Activated CD4-positive, alpha-beta memory T cell treated with anti-CD3 and anti-CD28 coated beads for 36 hours (primary cell): ENCODE measurements around the gene XPO1. TPM values are rescaled to one million over a fixed set of nuclear protein-coding genes. Genes with fewer than 3 reads are reported as not detected.
"Not testable (repeated sequence)": the region's sequence is repeated elsewhere in the genome, so short reads cannot be mapped to it uniquely, and the experiment has no call there.

Experiments
- CTCF ChIA-PET: fragments of 350-600 bp; sonication (Branson Sonifier 250); formaldehyde crosslinking; loops from one replicate; lab custom pipeline; 2021; ENCODE audit warnings: antibody characterized with exemption, inconsistent platforms; lab: Charles Lee
- POLR2A ChIA-PET: fragments of 350-600 bp; sonication (Branson Sonifier 250); formaldehyde crosslinking; loops from one replicate; lab custom pipeline; 2021; ENCODE audit warnings: antibody characterized with exemption; lab: Charles Lee
- DNase-seq: peaks from one replicate; pipeline ENCODE4 v3.0.0-alpha.2; 2020
- H3K27ac Mint-ChIP-seq: one replicate; pipeline ENCODE4 v1.8.0; 2021; ENCODE audit warnings: mixed read lengths
- H3K27me3 Mint-ChIP-seq: one replicate; pipeline ENCODE4 v1.8.0; 2021; ENCODE audit warnings: mixed read lengths
- H3K36me3 Mint-ChIP-seq: one replicate; pipeline ENCODE4 v1.8.0; 2021; ENCODE audit warnings: mixed read lengths
- H3K4me1 Mint-ChIP-seq: one replicate; pipeline ENCODE4 v1.8.0; 2021; ENCODE audit warnings: low read depth, mixed read lengths
- H3K4me3 Mint-ChIP-seq: one replicate; pipeline ENCODE4 v1.8.0; 2021; ENCODE audit warnings: mild to moderate bottlenecking, mixed read lengths
- H3K9me3 Mint-ChIP-seq: one replicate; pipeline ENCODE4 v1.8.0; 2021; ENCODE audit warnings: mixed read lengths
- intact Hi-C: fragments of 100-400 bp; cut with micrococcal nuclease; formaldehyde crosslinking; loops from one replicate; pipeline ENCODE4 v1.15.1; 2023
- total RNA-seq, 2 experiments: library from RNA; stranded (reverse); gene quantifications; one replicate each; pipeline ENCODE4 v1.2.3, GENCODE V29; 2021

XPO1 gene, protein sequence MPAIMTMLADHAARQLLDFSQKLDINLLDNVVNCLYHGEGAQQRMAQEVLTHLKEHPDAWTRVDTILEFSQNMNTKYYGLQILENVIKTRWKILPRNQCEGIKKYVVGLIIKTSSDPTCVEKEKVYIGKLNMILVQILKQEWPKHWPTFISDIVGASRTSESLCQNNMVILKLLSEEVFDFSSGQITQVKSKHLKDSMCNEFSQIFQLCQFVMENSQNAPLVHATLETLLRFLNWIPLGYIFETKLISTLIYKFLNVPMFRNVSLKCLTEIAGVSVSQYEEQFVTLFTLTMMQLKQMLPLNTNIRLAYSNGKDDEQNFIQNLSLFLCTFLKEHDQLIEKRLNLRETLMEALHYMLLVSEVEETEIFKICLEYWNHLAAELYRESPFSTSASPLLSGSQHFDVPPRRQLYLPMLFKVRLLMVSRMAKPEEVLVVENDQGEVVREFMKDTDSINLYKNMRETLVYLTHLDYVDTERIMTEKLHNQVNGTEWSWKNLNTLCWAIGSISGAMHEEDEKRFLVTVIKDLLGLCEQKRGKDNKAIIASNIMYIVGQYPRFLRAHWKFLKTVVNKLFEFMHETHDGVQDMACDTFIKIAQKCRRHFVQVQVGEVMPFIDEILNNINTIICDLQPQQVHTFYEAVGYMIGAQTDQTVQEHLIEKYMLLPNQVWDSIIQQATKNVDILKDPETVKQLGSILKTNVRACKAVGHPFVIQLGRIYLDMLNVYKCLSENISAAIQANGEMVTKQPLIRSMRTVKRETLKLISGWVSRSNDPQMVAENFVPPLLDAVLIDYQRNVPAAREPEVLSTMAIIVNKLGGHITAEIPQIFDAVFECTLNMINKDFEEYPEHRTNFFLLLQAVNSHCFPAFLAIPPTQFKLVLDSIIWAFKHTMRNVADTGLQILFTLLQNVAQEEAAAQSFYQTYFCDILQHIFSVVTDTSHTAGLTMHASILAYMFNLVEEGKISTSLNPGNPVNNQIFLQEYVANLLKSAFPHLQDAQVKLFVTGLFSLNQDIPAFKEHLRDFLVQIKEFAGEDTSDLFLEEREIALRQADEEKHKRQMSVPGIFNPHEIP (N-terminal part only)
- total RNA-seq = 100 to 1,000 TPM; 191 to 198 TPM

DNA sequence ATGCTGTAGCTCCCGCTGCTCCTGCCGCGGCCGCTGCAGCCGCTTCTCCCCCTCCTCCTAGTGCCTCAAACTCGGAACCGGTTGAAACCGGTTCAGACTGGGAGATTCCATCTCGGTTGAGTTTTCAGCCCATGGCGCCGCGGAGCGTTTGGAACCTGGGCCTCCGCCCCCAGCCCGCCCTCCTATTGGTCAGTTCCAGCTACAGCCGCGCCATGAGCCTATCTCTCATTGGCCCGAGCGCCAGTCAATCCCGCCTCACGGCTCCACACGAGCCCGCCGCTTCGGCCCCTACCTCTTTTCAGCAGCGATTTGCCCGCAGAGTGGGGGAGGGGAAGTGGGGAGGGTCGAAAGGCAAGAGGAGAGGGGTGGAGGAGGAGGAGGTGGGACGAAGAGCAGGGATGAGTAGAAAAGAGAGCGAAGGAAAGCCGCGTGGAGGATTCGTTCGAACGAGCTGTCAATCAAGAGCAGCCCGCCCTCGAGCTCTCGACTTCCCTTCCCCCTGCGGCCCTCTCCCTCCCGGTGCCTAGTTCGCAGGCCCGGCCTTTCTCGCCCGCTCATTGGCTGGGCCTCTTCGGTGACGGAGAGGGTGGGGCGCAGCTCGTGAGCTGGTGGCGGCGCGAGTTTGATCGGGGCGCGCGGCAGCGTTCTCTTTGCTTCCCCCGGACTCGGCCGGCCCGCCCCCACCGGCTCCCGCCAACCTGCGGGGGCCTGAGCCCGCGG, at the start of gene XPO1:
Gene XPO1 (minus strand): TSS at position 157 of the 720 bp plus-strand sequence. CDS start 4,459 bp downstream, outside the sequence.
- DNase-seq = peak; percentile 100
- H3K4me1 Mint-ChIP-seq = peaks cover 30% of the 10 kb centered on the region
- H3K27ac Mint-ChIP-seq = peak within 1 kb of the TSS; percentile 99
- H3K4me3 Mint-ChIP-seq = peak within 1 kb of the TSS; percentile 97
- peaks cover 13% of the 10 kb centered on the region for H3K36me3 Mint-ChIP-seq
- peaks cover 2% of the 10 kb centered on the region for H3K9me3 Mint-ChIP-seq
- peaks cover 3% of the 10 kb centered on the region for H3K27me3 Mint-ChIP-seq
- intact Hi-C loops = loop anchor here (1.0 to 10.0 kb wide), 15 partner anchors 46 to 1166 kb away; partner anchors contain the start of genes CCT4, EHBP1, FAM161A and PAPOLG
- ChIA-PET CTCF (interaction anchor here (0.6 to 2.4 kb wide), 4 partner anchors 67 to 316 kb away, joined by 3 to 14 read pairs (median 3); no protein-coding TSS in a partner anchor), POLR2A (interaction anchor here (0.6 to 2.3 kb wide), 14 partner anchors 11 to 782 kb away, joined by 3 to 11 read pairs (median 4); partner anchors contain the start of genes FAM161A and PAPOLG)

DNA sequence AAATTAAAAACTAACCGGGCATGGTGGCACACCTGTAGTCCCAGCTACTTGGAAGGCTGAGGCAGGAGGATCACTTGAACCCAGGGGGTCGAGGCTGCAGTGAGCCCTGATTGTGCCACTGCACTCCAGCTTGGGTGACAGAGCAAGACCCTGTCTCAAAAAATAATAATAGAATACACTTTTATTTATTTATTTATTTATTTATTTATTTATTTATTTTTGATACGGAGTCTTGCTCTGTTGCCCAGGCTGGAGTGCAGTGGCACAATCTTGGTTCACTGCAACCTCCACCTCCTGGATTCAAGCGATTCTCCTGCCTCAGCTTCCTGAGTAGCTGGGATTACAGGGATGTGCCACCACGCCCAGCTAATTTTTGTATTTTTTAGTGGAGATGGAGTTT, 48.8 kb upstream of the XPO1 start:
- CTCF ChIA-PET, H3K4me3 Mint-ChIP-seq, DNase-seq, POLR2A ChIA-PET, H3K9me3 Mint-ChIP-seq, H3K27me3 Mint-ChIP-seq, H3K36me3 Mint-ChIP-seq, H3K27ac Mint-ChIP-seq, intact Hi-C loops, H3K4me1 Mint-ChIP-seq: not testable (repeated sequence)

GRCh38 chr2:61585383-61585782, 47.2 kb upstream of the XPO1 start:
- Mint-ChIP-seq H3K4me3 (no peak overlapping the region), H3K36me3 (no peaks in the 10 kb centered on the region), H3K27ac (no peak overlapping the region), H3K4me1 (no peaks in the 10 kb centered on the region), H3K27me3 (no peaks in the 10 kb centered on the region), H3K9me3 (no peaks in the 10 kb centered on the region)
- POLR2A ChIA-PET = no interaction called here
- DNase-seq = no peak
- intact Hi-C loops = no loop called here
- CTCF ChIA-PET = no interaction called here

DNA sequence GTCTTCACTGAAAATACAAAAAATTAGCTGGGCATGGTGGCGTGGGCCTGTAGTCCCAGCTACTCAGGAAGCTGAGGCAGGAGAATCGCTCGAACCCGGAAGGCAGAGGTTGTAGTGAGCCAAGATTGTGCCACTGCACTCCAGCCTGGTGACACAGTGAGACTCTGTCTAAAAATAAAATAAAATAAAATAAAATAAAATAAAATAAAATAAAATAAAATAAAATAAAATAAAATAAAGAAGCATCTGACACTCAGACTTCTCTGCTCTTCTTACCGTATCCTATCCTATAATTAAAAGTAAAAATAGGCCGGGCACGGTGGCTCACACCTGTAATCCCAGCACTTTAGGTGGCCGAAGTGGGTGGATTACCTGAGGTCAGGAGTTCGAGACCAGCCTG, 46.2 kb upstream of the XPO1 start:
- H3K27me3 Mint-ChIP-seq, H3K36me3 Mint-ChIP-seq, H3K4me3 Mint-ChIP-seq, CTCF ChIA-PET, H3K4me1 Mint-ChIP-seq, H3K9me3 Mint-ChIP-seq, DNase-seq, intact Hi-C loops, H3K27ac Mint-ChIP-seq: not testable (repeated sequence)
- POLR2A ChIA-PET = interaction anchor here (0.6 kb wide), 1 partner anchor 899 kb away, joined by 3 read pairs; no protein-coding TSS in a partner anchor

- H3K9me3 Mint-ChIP-seq = no peaks in the 10 kb centered on the region
- CTCF ChIA-PET = no interaction called here
- no peaks in the 10 kb centered on the region for H3K27me3 Mint-ChIP-seq
- DNase-seq = no peak
- H3K4me3 Mint-ChIP-seq = no peak overlapping the region
- intact Hi-C loops = no loop called here
- no peaks in the 10 kb centered on the region for H3K4me1 Mint-ChIP-seq
- no peaks in the 10 kb centered on the region for H3K36me3 Mint-ChIP-seq
- POLR2A ChIA-PET = no interaction called here
- H3K27ac Mint-ChIP-seq = no peak overlapping the region
Measured at GRCh38 chr2:61582165-61582564, 44.0 kb upstream of the XPO1 start.

- no peaks in the 10 kb centered on the region for H3K36me3 Mint-ChIP-seq
- ChIA-PET CTCF (no interaction called here), POLR2A (no interaction called here)
- no peaks in the 10 kb centered on the region for H3K4me1 Mint-ChIP-seq
- H3K27me3 Mint-ChIP-seq = no peaks in the 10 kb centered on the region
- intact Hi-C loops = no loop called here
- no peak overlapping the region for H3K27ac Mint-ChIP-seq
- no peak for DNase-seq
- no peak overlapping the region for H3K4me3 Mint-ChIP-seq
- no peaks in the 10 kb centered on the region for H3K9me3 Mint-ChIP-seq
Measured at GRCh38 chr2:61581716-61582115, 43.6 kb upstream of the XPO1 start.

GRCh38 chr2:61575447-61575859, 37.3 kb upstream of the XPO1 start:
- Mint-ChIP-seq H3K4me1 (peaks cover 11% of the 10 kb centered on the region), H3K4me3 (no peak overlapping the region), H3K27me3 (no peaks in the 10 kb centered on the region), H3K27ac (peak overlapping the region; percentile 2), H3K36me3 (no peaks in the 10 kb centered on the region), H3K9me3 (no peaks in the 10 kb centered on the region)
- POLR2A ChIA-PET = no interaction called here
- CTCF ChIA-PET = no interaction called here
- intact Hi-C loops = no loop called here
- DNase-seq = peak; percentile 10

- no peaks in the 10 kb centered on the region for H3K27me3 Mint-ChIP-seq
- no peak overlapping the region for H3K27ac Mint-ChIP-seq
- no peak overlapping the region for H3K4me3 Mint-ChIP-seq
- H3K9me3 Mint-ChIP-seq = no peaks in the 10 kb centered on the region
- CTCF ChIA-PET = no interaction called here
- H3K36me3 Mint-ChIP-seq = no peaks in the 10 kb centered on the region
- POLR2A ChIA-PET = no interaction called here
- no peaks in the 10 kb centered on the region for H3K4me1 Mint-ChIP-seq
- no peak for DNase-seq
- intact Hi-C loops = no loop called here
Measured at GRCh38 chr2:61566566-61566965, 28.4 kb upstream of the XPO1 start.

DNA sequence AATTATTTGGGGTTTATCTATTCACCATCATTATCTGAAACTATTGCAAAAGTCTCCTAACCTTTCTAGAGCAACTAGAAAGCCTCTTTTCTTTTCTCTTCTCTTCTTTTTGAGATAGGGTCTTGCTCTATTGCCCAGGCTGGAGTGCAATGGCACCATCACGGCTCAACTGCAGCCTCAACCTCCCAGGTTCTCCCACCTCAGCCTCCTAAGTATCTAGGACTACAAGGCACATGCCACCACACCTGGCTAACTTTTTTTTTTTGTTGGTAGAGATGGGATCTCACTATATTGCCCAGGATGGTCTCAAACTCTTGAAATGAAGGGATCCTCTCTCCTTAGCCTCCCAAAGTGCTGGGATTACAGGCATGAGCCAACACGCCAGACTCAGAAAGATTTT, 24.5 kb upstream of the XPO1 start:
- DNase-seq = no peak
- CTCF ChIA-PET = no interaction called here
- Mint-ChIP-seq H3K36me3 (no peaks in the 10 kb centered on the region), H3K27me3 (no peaks in the 10 kb centered on the region), H3K4me1 (no peaks in the 10 kb centered on the region), H3K27ac (no peak overlapping the region), H3K4me3 (no peak overlapping the region), H3K9me3 (no peaks in the 10 kb centered on the region)
- POLR2A ChIA-PET = no interaction called here
- intact Hi-C loops = no loop called here

DNA sequence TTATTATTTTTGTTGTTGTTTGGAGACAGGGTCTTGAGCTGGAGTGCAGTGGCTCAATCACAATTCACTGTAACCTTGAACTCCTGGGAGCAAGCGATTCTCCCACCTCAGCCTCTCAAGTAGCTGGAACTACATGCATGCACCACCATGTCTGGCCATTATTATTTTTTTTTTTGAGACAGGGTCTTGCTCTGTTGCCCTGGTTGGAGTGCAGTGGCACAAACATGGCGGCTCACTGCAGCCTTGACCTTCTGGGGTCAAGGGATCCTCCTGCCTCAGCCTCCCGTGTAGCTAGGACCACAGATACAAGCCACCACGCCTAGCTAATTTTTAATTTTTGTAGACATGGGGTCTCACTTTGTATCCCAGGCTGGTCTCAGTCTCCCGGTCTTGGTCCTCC, 20.0 kb upstream of the XPO1 start:
- intact Hi-C loops = no loop called here
- POLR2A ChIA-PET = no interaction called here

DNA sequence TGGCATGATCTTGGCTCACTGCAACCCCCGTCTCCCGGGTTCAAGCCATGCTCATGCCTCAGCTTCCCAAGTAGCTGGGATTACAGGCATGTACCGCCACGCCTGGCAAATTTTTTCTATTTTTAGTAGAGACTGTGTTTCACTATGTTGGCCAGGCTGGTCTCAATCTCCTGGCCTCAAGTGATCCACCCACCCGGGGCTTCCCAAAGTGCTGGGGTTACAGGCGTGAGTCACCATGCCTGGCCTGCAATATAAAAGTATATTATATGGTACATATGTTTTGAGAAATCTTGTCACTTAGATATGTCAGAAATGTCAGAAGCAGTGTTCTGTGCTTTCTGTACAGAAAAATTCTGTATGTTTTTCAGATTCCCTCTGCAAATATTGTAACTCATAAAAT, 19.2 kb upstream of the XPO1 start:
- no peaks in the 10 kb centered on the region for H3K4me1 Mint-ChIP-seq
- H3K9me3 Mint-ChIP-seq = no peaks in the 10 kb centered on the region
- no peak overlapping the region for H3K4me3 Mint-ChIP-seq
- intact Hi-C loops = no loop called here
- CTCF ChIA-PET = no interaction called here
- POLR2A ChIA-PET = no interaction called here
- no peak for DNase-seq
- no peaks in the 10 kb centered on the region for H3K36me3 Mint-ChIP-seq
- H3K27ac Mint-ChIP-seq = no peak overlapping the region
- no peaks in the 10 kb centered on the region for H3K27me3 Mint-ChIP-seq

More for the DNA sequence above, 20.0 kb upstream of the XPO1 start:
- no peaks in the 10 kb centered on the region for H3K27me3 Mint-ChIP-seq
- no peaks in the 10 kb centered on the region for H3K4me1 Mint-ChIP-seq
- no peaks in the 10 kb centered on the region for H3K9me3 Mint-ChIP-seq
- CTCF ChIA-PET = no interaction called here
- no peak overlapping the region for H3K27ac Mint-ChIP-seq
- DNase-seq = no peak
- H3K36me3 Mint-ChIP-seq = no peaks in the 10 kb centered on the region
- no peak overlapping the region for H3K4me3 Mint-ChIP-seq
